HepG2 (cell line): ENCODE results near the gene GJC1. TPM values are rescaled to one million over a fixed set of nuclear protein-coding genes. Genes with fewer than 3 reads are reported as not detected.
A peak's percentile ranks its signal among the peaks of the same experiment; 100 is the strongest.

Experiments used
- ATF7-NPFF ChIP-seq: sonication (generic); formaldehyde crosslinking; IDR thresholded peaks from 2 replicates; pipeline ENCODE4 v1.8.1; 2023; ENCODE audit warnings: mild to moderate bottlenecking, low read depth, missing genetic modification reagents, moderate library complexity
- DBP ChIP-seq: sonication (generic); formaldehyde crosslinking; IDR thresholded peaks from 2 replicates; pipeline ENCODE4 v1.4.0; 2020; ENCODE audit warnings: missing genetic modification reagents; ENCODE audit errors: not compliant biosample characterization
- FUBP1 ChIP-seq: sonication (generic); formaldehyde crosslinking; IDR thresholded peaks from 2 replicates; pipeline ENCODE4 v1.5.1; 2020; ENCODE audit warnings: missing genetic modification reagents, mild to moderate bottlenecking, borderline replicate concordance
- HMGA1 ChIP-seq: sonication (generic); formaldehyde crosslinking; conservative IDR thresholded peaks from 2 replicates; pipeline ENCODE4 v1.4.0; 2020; ENCODE audit warnings: missing genetic modification reagents
- HNRNPH1 ChIP-seq: fragments of 200-400 bp; formaldehyde crosslinking; optimal IDR thresholded peaks from 2 replicates; pipeline ENCODE3; 2017; ENCODE audit warnings: mild to moderate bottlenecking, low read depth, low read length
- IKZF1 ChIP-seq: fragments of 450-650 bp; IDR thresholded peaks from 2 replicates; pipeline ENCODE4 v1.7.1; 2016
- IRF2 ChIP-seq: IDR thresholded peaks from 2 replicates; pipeline ENCODE4 v1.6.1; 2018; ENCODE audit warnings: missing genetic modification reagents, missing compliant biosample characterization
- KDM5B ChIP-seq: sonication (generic); formaldehyde crosslinking; IDR thresholded peaks from 2 replicates; pipeline ENCODE4 v1.4.0; 2020; ENCODE audit warnings: missing genetic modification reagents, mild to moderate bottlenecking, borderline replicate concordance
- MYC ChIP-seq: sonication (generic); formaldehyde crosslinking; IDR thresholded peaks from 2 replicates; pipeline ENCODE4 v1.9.0; 2021; ENCODE audit warnings: missing genetic modification reagents, borderline replicate concordance
- NAIF1 ChIP-seq: sonication (generic); formaldehyde crosslinking; IDR thresholded peaks from 2 replicates; pipeline ENCODE4 v1.5.0; 2020; ENCODE audit warnings: mild to moderate bottlenecking, missing genetic modification reagents, borderline replicate concordance
- PATZ1 ChIP-seq: sonication (generic); formaldehyde crosslinking; IDR thresholded peaks from 2 replicates; pipeline ENCODE4 v1.4.0; 2020; ENCODE audit warnings: missing genetic modification reagents
- RFXANK ChIP-seq: IDR thresholded peaks from 2 replicates; pipeline ENCODE4 v1.6.1; 2016
- SOX13 ChIP-seq, 3 experiments: fragments of 450-650 bp in 1 of 3; sonication (generic) in 1 of 3; formaldehyde crosslinking in 1 of 3; IDR thresholded peaks in 2 of 3; conservative IDR thresholded peaks in 1 of 3; 2 replicates each; pipeline versions ENCODE4 v1.5.0 to v1.6.1; 2016 to 2020; ENCODE audit warnings: antibody characterized with exemption in 1 of 3, mild to moderate bottlenecking in 1 of 3, missing compliant biosample characterization in 1 of 3, missing genetic modification reagents in 1 of 3, moderate library complexity in 1 of 3
- TBP ChIP-seq: sonication (generic); formaldehyde crosslinking; IDR thresholded peaks from 2 replicates; pipeline ENCODE4 v1.5.0; 2020; ENCODE audit warnings: missing genetic modification reagents
- TCF7L2 ChIP-seq: IDR thresholded peaks from 2 replicates; pipeline ENCODE4 v1.6.1; 2011; ENCODE audit warnings: mild to moderate bottlenecking, low read depth, low read length, moderate library complexity
- ZBTB49 ChIP-seq: sonication (generic); formaldehyde crosslinking; IDR thresholded peaks from 2 replicates; pipeline ENCODE4 v1.4.0; 2020; ENCODE audit warnings: missing genetic modification reagents, borderline replicate concordance
- ZFP82 ChIP-seq: sonication (generic); formaldehyde crosslinking; IDR thresholded peaks from 2 replicates; pipeline ENCODE4 v1.5.1; 2020; ENCODE audit warnings: mild to moderate bottlenecking, missing genetic modification reagents, borderline replicate concordance
- ZNF230 ChIP-seq: sonication (generic); formaldehyde crosslinking; IDR thresholded peaks from 2 replicates; pipeline ENCODE4 v1.4.0; 2020; ENCODE audit warnings: mild to moderate bottlenecking, missing genetic modification reagents
- ZNF256 ChIP-seq: sonication (generic); formaldehyde crosslinking; conservative IDR thresholded peaks from 2 replicates; pipeline ENCODE4 v1.4.0; 2020; ENCODE audit warnings: missing genetic modification reagents
- ZNF34 ChIP-seq: sonication (generic); formaldehyde crosslinking; IDR thresholded peaks from 2 replicates; pipeline ENCODE4 v1.4.0; 2020; ENCODE audit warnings: mild to moderate bottlenecking, missing genetic modification reagents, borderline replicate concordance
- ZNF615 ChIP-seq: sonication (generic); formaldehyde crosslinking; IDR thresholded peaks from 2 replicates; pipeline ENCODE4 v1.5.0; 2020; ENCODE audit warnings: mild to moderate bottlenecking, missing genetic modification reagents, borderline replicate concordance
- ZNF678 ChIP-seq: sonication (generic); formaldehyde crosslinking; IDR thresholded peaks from 2 replicates; pipeline ENCODE4 v1.4.0; 2020; ENCODE audit warnings: mild to moderate bottlenecking, missing genetic modification reagents
- polyA plus RNA-seq, 8 experiments: library from polyadenylated mRNA; depleted of rRNA in 3 of 8; stranded (reverse) in 7 of 8; unstranded in 1 of 8; fragments of >200 nt; fragmentation: Illumina TruSeq in 4 of 8; extraction: Trizol in 4 of 8; gene quantifications; 2 replicates each; pipeline versions ENCODE4 v1.2.1 to v1.2.3, GENCODE V29; 2011 to 2016; ENCODE audit warnings: low read depth in 4 of 8, missing spikeins in 1 of 8, mixed read lengths in 1 of 8; ENCODE audit not compliant: insufficient read depth in 1 of 8
- total RNA-seq, 5 experiments: library from RNA; depleted of rRNA; stranded (reverse); fragments of >200 nt; fragmentation: Illumina TruSeq; extraction: Trizol; gene quantifications; 2 replicates each; pipeline ENCODE4 v1.2.3, GENCODE V29; 2016; ENCODE audit warnings: low read depth in 1 of 5

The GJC1 gene
- total and polyA plus RNA-seq, 2 of the 13 experiments (the other 11 are each of a cell fraction or from before 2014, with no cell fraction given): 1.7 TPM

- TF ChIP-seq ZBTB49 (CRISPR knock-in tag): no peak
- TF ChIP-seq NAIF1 (CRISPR knock-in tag): no peak
- TF ChIP-seq ZNF34 (CRISPR knock-in tag): no peak
- TF ChIP-seq IRF2 (CRISPR knock-in tag): no peak
- no peak for TF ChIP-seq SOX13 (IDR thresholded peaks at IDR 0.05)
- no peak for TF ChIP-seq SOX13 (CRISPR knock-in tag; conservative IDR thresholded peaks at IDR 0.05 in 1 of 2, IDR thresholded peaks at IDR 0.05 in 1 of 2)
- no peak for TF ChIP-seq TBP (CRISPR knock-in tag)
- TF ChIP-seq ZFP82 (CRISPR knock-in tag): peak; percentile 47; the same call in 1 of the 2 replicates
- TF ChIP-seq TCF7L2: no peak
- TF ChIP-seq ZNF678 (CRISPR knock-in tag): no peak
- TF ChIP-seq HMGA1: no peak
- no peak for TF ChIP-seq ZNF256 (CRISPR knock-in tag)
- TF ChIP-seq KDM5B: peak; percentile 68; the same call in 1 of the 2 replicates
- no peak for TF ChIP-seq ZNF615 (CRISPR knock-in tag)
- no peak; the same call in 1 of the 2 replicates for TF ChIP-seq ZNF230 (CRISPR knock-in tag)
- no peak for TF ChIP-seq MYC (CRISPR knock-in tag)
- no peak for TF ChIP-seq HNRNPH1
- peak; percentile 68; the same call in 1 of the 2 replicates for TF ChIP-seq ATF7-NPFF (CRISPR knock-in tag)
- no peak for TF ChIP-seq FUBP1
- no peak for TF ChIP-seq IKZF1
- TF ChIP-seq DBP (CRISPR knock-in tag): no peak
- TF ChIP-seq PATZ1 (CRISPR knock-in tag): no peak
- no peak for TF ChIP-seq RFXANK (CRISPR knock-in tag)
Observed at GRCh38 chr17:44830359-44831288, 537 bp upstream of the GJC1 start (continued).
